Dedifferentiated amniotic fluid mesenchymal stem cell (primary cell): Measurements from ENCODE around the gene IFRD1.
"Not testable (repeated sequence)": the region's sequence is repeated elsewhere in the genome, so short reads cannot be mapped to it uniquely, and the experiment has no call there.

Experiments used
- DNase-seq: peaks from one replicate; pipeline ENCODE4 v3.0.0-alpha.2; 2016; ENCODE audit errors: extremely low spot score

Gene IFRD1

DNA sequence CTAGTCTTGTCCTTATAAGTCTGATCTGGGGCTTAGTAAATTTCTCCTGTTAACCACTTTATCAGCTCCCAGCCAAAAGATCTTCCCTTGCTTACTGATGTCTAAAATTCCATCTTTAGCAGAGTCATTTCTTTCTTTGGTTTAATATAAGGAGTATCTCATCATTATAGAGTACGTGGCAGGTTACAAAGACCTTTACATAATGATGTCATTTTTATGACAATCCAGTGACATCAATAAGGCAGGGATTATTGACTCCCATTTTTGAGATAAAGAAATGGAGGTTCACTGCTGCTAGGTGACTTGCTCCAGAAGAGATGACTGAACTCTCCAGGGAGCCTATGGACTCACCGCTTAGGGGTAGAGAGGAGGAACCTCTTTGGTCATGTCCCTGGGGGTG, 8.1 kb upstream of the IFRD1 start:
- no peak for DNase-seq

DNA sequence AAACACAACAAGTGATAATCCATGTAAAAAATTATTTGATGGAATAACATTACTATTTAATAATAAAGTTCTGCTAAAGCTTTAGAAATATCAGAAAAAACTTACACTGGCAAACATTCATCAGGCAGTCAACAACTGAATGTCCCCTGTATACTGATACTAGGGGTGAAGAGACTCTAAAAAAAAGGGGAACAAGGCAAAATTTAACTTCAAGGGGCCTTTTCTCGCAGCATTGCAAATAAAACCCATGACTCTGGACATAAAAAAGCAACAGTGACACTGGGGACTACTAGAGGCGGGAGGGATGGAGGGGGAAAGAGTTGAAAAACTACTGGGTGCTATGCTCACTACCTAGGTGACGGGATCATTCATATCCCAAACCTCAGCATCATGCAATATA, 5.8 kb upstream of the IFRD1 start:
- DNase-seq: no peak

DNA sequence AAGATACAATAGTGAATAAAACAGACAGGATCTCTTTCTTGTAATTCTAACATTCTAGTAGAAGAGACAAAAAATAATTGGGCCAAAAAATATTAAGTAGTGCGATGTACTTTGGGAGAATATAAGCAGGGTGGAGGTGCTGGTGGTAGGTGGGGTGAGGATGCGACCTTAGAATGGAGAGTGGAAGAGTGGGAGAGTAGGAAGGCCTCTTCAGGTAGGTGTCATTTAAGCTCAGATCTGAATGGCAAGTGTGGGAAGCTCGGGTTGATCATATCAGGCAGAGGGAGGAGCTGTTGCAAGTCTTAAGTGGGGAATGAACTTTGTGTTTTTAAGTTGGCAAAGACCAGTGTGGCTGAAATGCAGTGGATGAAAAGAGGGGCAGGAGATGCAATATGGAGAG, 3.8 kb upstream of the IFRD1 start:
- DNase-seq: no peak

DNA sequence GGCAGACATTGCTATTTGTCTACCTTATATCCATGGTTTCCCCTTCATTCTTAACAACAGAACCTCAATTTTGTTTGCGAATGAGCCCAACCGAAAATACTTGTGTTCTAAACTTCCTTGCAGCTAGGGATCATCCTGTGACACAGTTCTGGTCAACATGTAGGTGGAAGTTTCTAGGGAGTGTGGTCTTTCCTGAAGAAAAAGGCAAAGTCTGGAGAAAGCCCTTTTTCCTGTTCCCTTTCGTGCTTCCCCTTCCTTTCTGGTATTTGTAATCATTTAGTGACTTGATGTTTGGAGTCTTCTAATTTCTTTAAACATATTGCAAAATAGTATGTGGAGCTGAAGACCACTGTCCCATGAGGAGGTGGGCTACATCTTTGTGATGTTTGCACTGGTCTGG, 2.9 kb upstream of the IFRD1 start:
- no peak for DNase-seq

DNA sequence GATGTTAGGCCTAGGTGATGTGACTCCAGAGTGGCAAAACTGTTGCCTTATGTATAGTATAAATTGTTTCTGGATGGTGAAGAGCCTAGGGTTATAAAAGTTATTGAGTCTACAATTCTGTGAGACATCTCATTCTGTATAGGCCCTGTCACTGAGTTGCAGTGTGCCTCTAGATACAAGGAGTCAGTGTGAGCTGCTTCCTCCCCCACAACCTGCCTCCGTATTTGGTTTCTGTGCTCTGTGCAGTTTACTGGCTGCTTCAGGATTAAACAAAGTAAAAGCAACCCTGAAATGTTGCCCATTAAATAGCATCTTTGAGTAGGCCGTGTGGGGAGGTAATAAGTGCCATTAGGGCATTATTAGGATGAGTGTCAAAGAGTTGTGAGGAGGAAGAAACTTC, 1.9 kb upstream of the IFRD1 start:
- DNase-seq: no peak

DNA sequence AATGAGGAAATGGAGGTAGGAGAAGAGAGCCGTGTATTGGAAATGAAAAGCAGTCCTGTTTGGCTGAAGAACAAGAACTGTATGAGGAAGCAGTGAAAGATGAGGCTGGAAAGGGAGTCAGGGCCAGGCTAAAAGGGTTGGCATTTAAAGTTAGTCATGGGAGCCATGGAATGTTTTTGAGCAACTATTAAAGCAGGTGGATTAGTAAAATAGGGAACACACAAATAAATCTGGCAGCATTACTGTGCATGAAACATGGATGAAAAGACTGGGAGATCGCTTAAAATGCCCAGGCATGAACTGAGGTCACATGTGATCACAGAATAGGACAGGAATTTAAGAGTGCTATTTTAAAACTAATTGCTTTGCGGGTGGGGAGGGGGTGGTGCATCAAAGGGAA, 1.4 kb upstream of the IFRD1 start:
- DNase-seq: no peak

DNA sequence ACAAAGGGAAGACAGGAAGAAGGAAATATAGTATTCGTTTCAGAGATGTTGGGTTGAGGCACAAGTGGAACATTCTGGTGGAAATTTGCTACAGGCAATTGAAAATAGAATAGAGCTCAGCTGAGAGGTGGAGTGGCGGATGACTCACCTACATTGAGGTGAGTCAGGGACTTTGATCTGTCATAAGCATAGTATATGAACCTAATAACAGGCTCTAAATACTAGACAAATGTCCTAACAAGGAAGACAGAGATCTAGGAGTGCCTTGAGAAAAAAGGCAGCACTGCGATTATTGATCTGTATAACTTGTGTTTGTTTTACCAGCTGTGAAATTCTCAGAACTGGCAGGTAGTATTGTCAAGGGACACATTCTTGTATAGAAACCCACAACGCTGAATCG, 907 bp upstream of the IFRD1 start:
- DNase-seq: no peak

DNA sequence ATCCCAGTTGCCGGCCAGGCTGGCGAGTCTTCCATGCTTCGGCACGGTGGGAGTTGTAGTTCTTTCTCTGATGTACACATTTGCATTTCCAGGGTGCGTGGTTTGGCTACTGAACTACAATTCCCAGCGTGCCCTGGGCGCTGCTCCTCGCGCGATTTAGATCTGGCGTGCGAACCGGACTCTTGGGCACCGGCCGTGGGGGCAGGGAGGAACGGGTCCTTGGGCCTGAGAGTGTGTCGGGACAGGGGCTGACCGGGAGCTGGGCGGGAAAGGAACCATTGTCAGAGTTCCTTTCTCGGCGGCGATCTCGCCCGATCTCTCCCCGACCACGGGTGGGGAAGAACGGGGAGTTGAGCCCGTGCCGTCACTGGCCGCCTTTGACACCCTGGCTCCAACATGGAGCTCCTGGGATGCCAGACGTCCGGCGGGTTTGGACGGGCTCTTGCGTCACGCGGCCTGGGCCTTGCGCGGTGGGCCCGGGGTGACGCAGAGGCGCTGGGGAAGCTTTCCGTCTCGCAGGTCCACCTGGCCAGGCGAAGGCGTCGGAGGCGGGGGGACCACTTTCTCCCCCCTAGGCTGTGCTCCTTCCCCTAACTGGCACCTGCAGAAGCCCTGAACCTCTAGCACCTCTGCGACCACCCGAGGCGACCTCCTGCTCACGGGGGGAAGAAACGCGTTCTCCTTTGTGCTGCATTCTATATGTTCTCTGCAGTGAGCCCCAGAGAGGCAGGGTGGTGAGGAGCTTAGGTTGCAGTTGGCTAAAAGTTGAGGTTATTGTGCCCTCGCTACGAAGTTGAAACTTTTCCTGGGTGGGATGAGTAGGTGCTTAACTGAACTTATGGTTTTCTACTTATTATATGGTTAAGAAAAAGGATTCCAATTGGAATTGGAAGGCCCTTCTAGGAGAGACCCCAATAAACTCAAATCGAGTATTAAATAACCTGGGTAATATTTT, 824 bp downstream of the IFRD1 start:
- DNase-seq: peak; percentile 98

DNA sequence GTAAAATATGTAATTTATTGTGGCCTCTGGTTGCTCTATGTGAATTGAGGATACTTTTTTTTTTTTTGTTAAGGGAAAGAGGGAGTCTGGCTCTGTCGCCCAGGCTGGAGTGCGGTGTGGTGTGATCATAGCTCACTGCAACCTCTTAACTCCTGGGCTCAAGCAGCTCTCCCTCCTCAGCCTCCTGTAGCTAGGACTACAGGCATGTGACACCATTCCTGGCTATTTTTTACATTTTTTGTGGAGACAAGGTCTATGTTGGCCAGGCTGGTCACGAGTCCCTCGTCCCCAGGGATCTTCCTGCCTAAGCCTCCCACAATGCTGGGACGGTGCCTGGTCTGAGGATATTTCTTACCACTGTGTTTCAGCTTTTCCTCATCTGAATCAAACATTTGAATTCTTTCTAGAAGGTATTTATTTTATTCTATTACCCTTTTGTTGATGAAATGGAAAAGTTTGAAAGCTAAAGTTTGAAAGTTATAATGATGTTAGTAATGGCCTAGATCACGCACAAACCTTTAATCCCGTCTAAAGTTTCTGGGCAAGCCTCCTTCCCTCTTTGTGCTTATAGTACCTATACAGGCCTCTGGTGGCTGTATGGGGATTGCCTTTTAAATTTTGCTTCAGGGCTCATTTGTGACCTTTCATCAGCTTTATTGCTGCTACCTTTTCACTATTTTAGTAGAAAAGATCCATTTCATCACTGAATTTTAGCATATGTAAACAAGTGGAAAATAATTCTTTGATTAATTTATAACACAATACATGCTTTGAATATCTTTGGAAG, 2.0 kb downstream of the IFRD1 start:
- DNase-seq: peak; percentile 64

DNA sequence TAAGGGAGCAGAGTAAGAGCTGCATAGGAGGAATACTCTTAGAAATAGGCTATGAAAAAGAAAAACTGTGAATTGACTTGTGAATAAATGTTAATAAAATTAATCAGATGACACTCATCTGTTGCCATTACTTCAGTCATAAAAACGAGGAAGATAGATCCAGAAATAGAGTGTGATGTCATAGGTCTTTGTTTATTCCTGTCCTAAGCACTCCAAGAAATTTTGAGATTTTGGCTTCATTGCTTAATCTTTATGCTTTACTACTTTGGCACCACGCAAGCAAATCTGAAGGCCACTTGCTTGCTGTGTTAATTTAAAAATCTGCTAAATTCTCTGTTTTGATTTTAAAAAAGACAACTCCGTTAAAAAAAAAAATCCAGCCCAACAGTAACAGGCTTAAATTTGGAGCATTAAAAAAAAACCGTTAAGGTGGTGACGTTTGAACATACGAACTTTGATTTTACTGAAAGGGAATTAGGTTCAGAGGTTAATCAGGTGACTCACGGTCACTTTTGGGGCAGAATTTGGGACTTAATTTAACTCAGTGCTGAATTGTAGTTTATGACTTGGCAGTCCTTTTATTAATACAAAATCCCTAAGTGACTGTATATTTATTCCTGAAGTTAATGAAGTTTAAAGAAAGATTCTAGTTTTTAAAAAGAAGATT, 3.4 kb downstream of the IFRD1 start:
- DNase-seq: peak; percentile 42

DNA sequence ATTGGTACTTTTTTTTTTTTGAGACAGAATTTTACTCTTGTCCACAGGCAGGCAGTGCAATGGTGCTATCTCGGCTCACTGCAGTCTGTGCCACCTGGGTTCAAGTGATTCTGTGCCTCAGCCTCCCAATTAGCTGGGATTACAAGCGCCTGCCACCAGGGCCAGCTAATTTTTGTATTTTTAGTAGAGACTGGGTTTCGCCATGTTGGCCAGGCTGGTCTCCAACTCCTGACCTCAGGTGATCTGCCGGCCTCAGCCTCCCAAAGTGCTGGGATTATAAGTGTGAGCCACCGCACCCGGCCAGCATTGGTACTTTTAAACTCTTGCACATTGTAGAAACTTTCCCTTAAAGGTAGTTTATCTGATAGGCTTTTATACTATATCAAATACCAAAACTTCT, 3.9 kb downstream of the IFRD1 start:
- not testable (repeated sequence) for DNase-seq

DNA sequence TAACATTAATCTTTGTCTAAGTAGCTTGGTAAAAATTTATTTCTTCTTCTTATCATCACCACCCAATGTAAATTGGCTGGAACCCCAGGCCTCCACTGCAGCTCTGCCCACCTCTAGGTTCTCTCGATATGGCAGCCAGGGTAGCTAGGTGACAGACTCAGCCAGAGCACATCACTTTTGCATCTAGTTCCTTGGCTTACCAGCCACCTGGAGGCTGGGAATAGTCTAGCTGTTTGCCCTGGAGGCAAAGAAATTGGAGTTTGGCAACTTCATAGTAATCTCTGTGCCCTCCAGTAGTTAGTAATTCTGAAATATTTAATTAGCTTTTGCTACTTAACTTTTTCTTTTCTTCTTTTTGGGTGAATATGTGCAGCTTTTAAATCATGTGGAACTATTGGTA, 9.4 kb downstream of the IFRD1 start:
- no peak for DNase-seq

DNA sequence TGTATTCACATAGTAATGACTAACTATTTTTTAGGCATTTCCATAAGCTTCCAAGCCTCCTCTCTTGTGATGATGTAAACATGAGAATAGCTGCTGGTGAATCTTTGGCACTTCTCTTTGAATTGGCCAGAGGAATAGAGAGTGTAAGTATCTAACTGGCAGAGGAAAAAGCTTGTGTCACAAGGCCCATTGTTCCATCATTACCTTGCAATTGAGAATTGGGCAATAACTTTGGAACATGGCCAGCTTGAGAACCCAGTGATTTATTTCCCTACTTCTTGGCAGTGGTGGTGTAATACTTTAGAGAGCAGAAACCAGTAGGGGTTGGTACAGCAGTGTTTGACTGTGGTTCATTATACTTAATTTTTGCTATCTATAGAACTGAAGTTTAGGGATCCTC, 12.0 kb downstream of the IFRD1 start:
- DNase-seq: peak; percentile 63

DNA sequence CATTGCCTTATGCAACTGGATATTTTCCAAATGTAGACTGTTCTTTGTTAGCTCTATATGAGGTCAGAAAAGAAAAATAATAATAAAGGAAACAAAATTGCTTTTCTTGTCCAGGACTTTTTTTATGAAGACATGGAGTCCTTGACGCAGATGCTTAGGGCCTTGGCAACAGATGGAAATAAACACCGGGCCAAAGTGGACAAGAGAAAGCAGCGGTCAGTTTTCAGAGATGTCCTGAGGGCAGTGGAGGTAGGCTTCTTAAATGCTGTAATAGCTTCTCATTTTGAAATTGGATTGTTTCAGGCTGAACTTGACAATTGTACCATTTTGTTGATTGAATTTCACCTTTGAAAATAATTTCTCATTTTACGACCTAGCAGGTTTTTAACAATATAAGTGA, 17.6 kb downstream of the IFRD1 start:
- no peak for DNase-seq

DNA sequence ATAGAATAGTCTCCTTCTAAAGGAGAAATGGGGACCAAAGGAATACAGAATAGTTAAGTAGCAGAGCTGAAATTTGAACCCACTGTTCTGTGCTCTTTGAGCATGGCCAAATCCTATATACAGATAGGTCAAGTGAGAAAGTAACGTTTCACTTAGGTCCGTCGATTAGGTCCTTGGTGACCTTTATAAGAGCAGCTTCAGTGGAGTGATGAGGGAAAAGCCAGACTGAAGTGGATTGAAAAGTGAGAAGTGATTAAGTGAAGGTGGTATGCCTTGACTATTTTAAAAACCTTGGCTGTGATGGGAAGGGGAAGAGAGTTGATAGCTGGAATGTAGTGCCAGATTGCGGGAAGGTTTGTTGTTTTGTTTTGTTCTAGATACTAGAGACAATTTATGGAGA, 19.9 kb downstream of the IFRD1 start:
- DNase-seq: no peak

DNA sequence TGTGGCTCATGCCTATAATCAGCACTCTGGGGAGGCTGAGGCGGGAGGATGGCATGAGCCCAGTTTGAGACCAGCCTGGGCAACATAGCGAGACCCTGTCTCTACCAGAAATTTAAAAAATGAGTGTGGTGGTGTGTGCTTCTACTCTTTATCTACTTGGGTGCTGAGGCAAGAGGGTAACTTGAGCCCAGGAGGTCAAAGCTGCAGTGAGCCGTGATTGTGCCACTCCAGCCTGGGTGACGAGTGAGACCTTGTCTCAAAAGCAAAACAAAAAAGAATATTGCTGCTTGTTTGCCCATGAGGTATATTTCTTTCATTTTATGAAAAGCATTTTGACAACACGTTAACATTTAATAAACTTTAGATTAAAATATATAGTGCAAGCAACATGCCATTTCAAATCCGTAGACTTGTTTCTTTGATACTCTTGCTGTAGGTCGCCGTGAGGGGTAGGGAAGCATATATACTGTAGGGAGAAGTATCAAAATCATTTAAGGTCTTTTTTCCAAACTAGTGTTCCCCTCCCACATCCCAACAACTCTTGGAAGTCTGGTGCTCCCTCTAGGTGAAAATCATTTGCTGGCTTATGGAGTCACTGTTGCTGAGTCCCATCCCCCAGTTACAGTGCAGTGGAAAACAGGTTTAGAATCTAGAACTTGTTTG, 26.3 kb downstream of the IFRD1 start:
- DNase-seq: no peak

DNA sequence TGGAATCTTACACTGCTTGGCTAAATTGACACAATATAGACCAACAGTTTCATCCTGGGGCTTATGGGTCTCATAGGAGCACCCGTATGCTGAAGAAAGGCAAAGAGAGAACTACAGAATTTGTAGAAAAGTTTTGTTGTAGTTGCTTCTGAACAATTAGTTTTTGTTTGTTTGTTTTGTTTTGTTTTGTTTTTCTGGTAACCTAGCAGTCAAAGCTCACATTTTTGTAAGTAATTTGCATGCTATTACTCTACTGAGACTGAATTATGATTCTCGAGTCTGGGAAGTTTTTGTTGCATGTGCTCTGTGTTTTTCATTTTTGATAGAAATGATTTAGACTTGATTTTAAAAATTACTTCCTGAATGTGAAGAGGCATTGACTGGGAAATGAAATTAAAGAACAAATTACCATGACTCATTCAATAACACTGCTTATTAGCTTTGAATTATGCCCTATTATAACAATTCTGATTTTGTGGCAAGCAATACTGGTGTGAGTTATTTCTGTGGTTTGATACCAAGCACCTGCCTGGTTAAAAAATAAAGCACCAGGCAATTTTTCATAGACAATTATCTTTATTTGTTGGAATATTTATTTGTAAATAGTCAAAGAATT, 31.0 kb downstream of the IFRD1 start:
- no peak for DNase-seq

DNA sequence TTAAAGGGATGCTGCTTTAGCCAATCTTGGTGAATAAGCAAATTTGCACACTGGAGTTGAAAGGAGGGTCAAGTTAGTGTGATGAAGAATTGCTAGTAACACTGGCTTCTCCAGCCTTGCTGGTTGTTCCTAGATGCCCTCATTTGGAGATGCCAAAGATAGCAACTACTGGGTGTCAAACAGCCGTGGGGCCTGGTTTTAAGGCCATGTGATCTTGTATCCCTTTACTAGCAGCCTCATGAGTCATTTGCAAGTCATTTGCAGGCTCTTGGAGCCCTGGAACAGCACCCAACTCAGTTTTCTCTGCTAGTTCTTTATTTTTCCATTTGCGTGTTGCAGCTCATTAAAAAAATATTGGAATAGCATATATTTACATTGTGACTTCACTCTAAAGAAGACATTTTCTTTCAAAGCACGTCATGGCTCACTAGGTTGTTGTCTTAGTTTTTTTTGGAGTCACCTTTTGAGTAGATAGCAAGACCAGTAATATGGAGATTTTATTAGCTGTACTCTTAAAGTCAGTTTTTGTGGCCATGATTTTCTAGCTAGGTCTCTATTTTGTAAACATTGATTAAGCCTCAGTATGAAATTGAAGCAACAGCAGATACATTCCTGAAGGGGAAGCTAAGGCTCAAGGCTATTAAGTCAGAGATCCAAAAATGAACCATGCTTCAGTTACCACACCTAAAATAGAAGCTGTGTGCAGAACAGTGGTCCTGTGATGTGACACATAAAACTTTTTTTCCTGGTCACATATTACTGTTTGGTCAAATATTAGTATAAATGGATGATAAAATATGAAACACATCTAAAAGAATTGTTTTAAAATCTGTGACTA, 31.8 kb downstream of the IFRD1 start:
- peak; percentile 78 for DNase-seq

DNA sequence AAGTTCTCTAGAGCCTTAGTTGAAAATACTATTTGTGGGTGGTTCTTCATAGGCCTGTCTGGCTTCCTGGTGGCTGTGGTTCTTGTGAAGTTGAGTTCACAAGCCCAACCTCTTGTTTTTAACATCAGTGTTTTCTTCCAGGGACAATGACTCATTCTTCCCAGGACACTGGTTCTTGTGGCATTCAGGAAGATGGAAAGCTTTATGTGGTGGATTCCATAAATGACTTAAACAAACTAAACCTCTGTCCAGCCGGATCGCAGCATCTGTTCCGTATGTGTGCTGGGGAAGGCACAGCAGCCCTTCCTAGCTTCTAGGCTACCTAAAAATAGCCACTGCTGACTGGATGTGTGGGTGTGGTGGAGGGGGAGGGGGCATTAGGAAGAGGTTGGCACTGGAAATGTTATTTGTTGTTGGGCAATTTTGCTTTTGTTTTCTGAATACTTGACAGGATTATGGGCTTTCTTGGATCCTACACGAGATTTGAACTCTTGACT, 34.5 kb downstream of the IFRD1 start:
- DNase-seq: peak; percentile 88

DNA sequence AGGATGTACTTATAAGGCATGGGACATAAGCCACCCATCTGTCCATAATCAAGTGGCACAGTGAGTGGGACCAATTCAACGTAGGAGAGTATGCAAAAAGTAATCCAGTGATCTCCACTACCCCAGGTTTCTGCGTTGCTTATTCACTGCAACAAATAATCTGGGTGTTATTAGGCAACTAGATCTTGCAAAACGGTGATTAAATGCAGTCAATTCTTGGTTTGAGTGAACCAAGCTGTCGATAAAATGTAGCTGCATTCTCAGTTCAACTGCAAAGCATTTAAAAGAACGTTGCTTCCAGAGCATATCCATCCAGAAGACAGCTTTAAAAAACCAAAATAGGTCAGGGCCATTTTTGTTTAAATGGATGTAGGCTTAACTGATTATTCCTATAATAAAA, 35.5 kb downstream of the IFRD1 start:
- DNase-seq: no peak
